NOMO-1 treated with DMSO at 0.1 percent for 48 hours (cell line): ENCODE data around the gene KLHL29.

Experiments
- DNase-seq: peaks from one replicate; lab custom pipeline; 2025; ENCODE audit not compliant: unreplicated experiment; lab: John Stamatoyannopoulos, UW

The KLHL29 gene

GRCh38 chr2:23468474-23469141 is 83.6 kb downstream of the KLHL29 start:
- DNase-seq = no peak

GRCh38 chr2:23469142-23469540 is 84.2 kb downstream of the KLHL29 start:
- DNase-seq = no peak

GRCh38 chr2:23475036-23475435 is 90.1 kb downstream of the KLHL29 start:
- no peak for DNase-seq

GRCh38 chr2:23475473-23475872 is 90.5 kb downstream of the KLHL29 start:
- no peak for DNase-seq

GRCh38 chr2:23476786-23477185 is 91.8 kb downstream of the KLHL29 start:
- DNase-seq = no peak

GRCh38 chr2:23477392-23477791 is 92.4 kb downstream of the KLHL29 start:
- DNase-seq = no peak

GRCh38 chr2:23478087-23478932 is 93.3 kb downstream of the KLHL29 start:
- DNase-seq = no peak

GRCh38 chr2:23478933-23479683 is 94.1 kb downstream of the KLHL29 start:
- DNase-seq = no peak

GRCh38 chr2:23480957-23481797 is 96.2 kb downstream of the KLHL29 start:
- no peak for DNase-seq

- no peak for DNase-seq
These were observed 97.2 kb downstream of the KLHL29 start for GRCh38 chr2:23482188-23482587.

GRCh38 chr2:23482607-23483006 is 97.6 kb downstream of the KLHL29 start:
- DNase-seq = no peak

GRCh38 chr2:23483791-23484190 is 98.8 kb downstream of the KLHL29 start:
- DNase-seq = no peak

- DNase-seq = no peak
These were observed 99.3 kb downstream of the KLHL29 start for GRCh38 chr2:23484275-23484674.

- no peak for DNase-seq
These were observed 99.8 kb downstream of the KLHL29 start for GRCh38 chr2:23484767-23485166.

- DNase-seq = no peak
These were observed 100.3 kb downstream of the KLHL29 start for GRCh38 chr2:23485261-23485660.

GRCh38 chr2:23485841-23486683 is 101.1 kb downstream of the KLHL29 start:
- DNase-seq = no peak

- DNase-seq = no peak
These were observed 101.7 kb downstream of the KLHL29 start for GRCh38 chr2:23486684-23487075.

GRCh38 chr2:23487735-23488492 is 102.9 kb downstream of the KLHL29 start:
- DNase-seq = no peak

- no peak for DNase-seq
These were observed 103.6 kb downstream of the KLHL29 start for GRCh38 chr2:23488584-23488983.
